H9 (cell line): ENCODE results near the gene RPL23. TPM values are rescaled to one million over a fixed set of nuclear protein-coding genes. Genes with fewer than 3 reads are reported as not detected.
A peak's percentile ranks its signal among the peaks of the same experiment; 100 is the strongest.

Experiments used
- DNase-seq: peaks from one replicate; pipeline ENCODE4 v3.0.0-alpha.2; 2017
- H2AFZ ChIP-seq: one replicate; pipeline ENCODE4 v1.6.1; 2013; ENCODE audit warnings: mild to moderate bottlenecking, low read length, control low read depth, moderate library complexity
- H2AK5ac ChIP-seq: 2 replicates; pipeline ENCODE4 v1.6.1; 2013; ENCODE audit warnings: low read length, control low read depth, mixed read lengths; ENCODE audit not compliant: insufficient read length
- H2BK120ac ChIP-seq: one replicate; pipeline ENCODE4 v1.6.1; 2013; ENCODE audit warnings: low read depth, mild to moderate bottlenecking, low read length, control low read depth, inconsistent platforms; ENCODE audit not compliant: poor library complexity, severe bottlenecking
- H2BK12ac ChIP-seq: 2 replicates; pipeline ENCODE4 v1.6.1; 2013; ENCODE audit warnings: low read length, control low read depth, mixed read lengths, low read depth; ENCODE audit not compliant: insufficient read length
- H2BK15ac ChIP-seq: 2 replicates; pipeline ENCODE4 v1.6.1; 2013; ENCODE audit warnings: low read depth, low read length, control low read depth
- H2BK20ac ChIP-seq: one replicate; pipeline ENCODE4 v1.6.1; 2013; ENCODE audit warnings: low read depth, mild to moderate bottlenecking, low read length, control low read depth, inconsistent platforms; ENCODE audit not compliant: poor library complexity, severe bottlenecking
- H2BK5ac ChIP-seq: 2 replicates; pipeline ENCODE4 v1.6.1; 2013; ENCODE audit warnings: low read length, control low read depth, mixed read lengths; ENCODE audit not compliant: insufficient read length
- H3K14ac ChIP-seq: 2 replicates; pipeline ENCODE4 v1.6.1; 2013; ENCODE audit warnings: low read length, control low read depth; ENCODE audit not compliant: insufficient read depth
- H3K18ac ChIP-seq: 2 replicates; pipeline ENCODE4 v1.6.1; 2013; ENCODE audit warnings: low read depth, mild to moderate bottlenecking, mixed read lengths, low read length, control low read depth; ENCODE audit not compliant: insufficient read length
- H3K23ac ChIP-seq: 2 replicates; pipeline ENCODE4 v1.6.1; 2013; ENCODE audit warnings: low read length, control low read depth, mixed read lengths, low read depth; ENCODE audit not compliant: insufficient read length
- H3K23me2 ChIP-seq: 2 replicates; pipeline ENCODE4 v1.6.1; 2013; ENCODE audit warnings: low read depth, mild to moderate bottlenecking, mixed read lengths, low read length, control low read depth; ENCODE audit not compliant: insufficient read length, poor library complexity, severe bottlenecking
- H3K27ac ChIP-seq: 2 replicates; pipeline ENCODE4 v1.5.1; 2013; ENCODE audit warnings: low read length, control low read depth, mixed read lengths, low read depth; ENCODE audit not compliant: insufficient read length
- H3K27me3 ChIP-seq: 2 replicates; pipeline ENCODE4 v1.6.1; 2013; ENCODE audit warnings: low read length, control low read depth, inconsistent platforms; ENCODE audit not compliant: insufficient read depth
- H3K4ac ChIP-seq: 2 replicates; pipeline ENCODE4 v1.6.1; 2013; ENCODE audit warnings: low read depth, mild to moderate bottlenecking, control low read depth, inconsistent platforms, low read length, moderate library complexity
- H3K4me1 ChIP-seq: 2 replicates; pipeline ENCODE4 v1.6.1; 2013; ENCODE audit warnings: low read length, control low read depth, inconsistent platforms; ENCODE audit not compliant: insufficient read depth
- H3K4me2 ChIP-seq: 2 replicates; pipeline ENCODE4 v1.6.1; 2013; ENCODE audit warnings: low read length, control low read depth, mixed read lengths; ENCODE audit not compliant: insufficient read length, insufficient read depth
- H3K56ac ChIP-seq: 2 replicates; pipeline ENCODE4 v1.6.1; 2013; ENCODE audit warnings: low read depth, mild to moderate bottlenecking, mixed read lengths, low read length, control low read depth; ENCODE audit not compliant: insufficient read length
- H3K79me1 ChIP-seq: 2 replicates; pipeline ENCODE4 v1.6.1; 2013; ENCODE audit warnings: low read depth, mild to moderate bottlenecking, moderate library complexity, low read length, control low read depth, inconsistent platforms; ENCODE audit not compliant: insufficient read depth, poor library complexity, severe bottlenecking
- H3K79me2 ChIP-seq: 2 replicates; pipeline ENCODE4 v1.6.1; 2013; ENCODE audit warnings: low read length, control low read depth, inconsistent platforms; ENCODE audit not compliant: insufficient read depth
- H3K9ac ChIP-seq: 2 replicates; pipeline ENCODE4 v1.6.1; 2013; ENCODE audit warnings: low read length, control low read depth, mixed read lengths; ENCODE audit not compliant: insufficient read length; ENCODE audit errors: extremely low read depth
- H3K9me3 ChIP-seq: one replicate; pipeline ENCODE4 v1.6.1; 2013; ENCODE audit warnings: low read depth, low read length, inconsistent platforms; ENCODE audit not compliant: control insufficient read depth
- H3T11ph ChIP-seq: one replicate; pipeline ENCODE4 v1.6.1; 2013; ENCODE audit warnings: mild to moderate bottlenecking, low read length, control low read depth, inconsistent platforms
- H4K20me1 ChIP-seq: one replicate; pipeline ENCODE4 v1.6.1; 2013; ENCODE audit not compliant: control insufficient read depth, insufficient read length, insufficient read depth
- H4K5ac ChIP-seq: 2 replicates; pipeline ENCODE4 v1.6.1; 2013; ENCODE audit warnings: low read depth, mild to moderate bottlenecking, mixed read lengths, low read length, control low read depth; ENCODE audit not compliant: insufficient read length
- H4K8ac ChIP-seq: replicated peaks from 2 replicates; pipeline ENCODE4 v1.6.1; 2013; ENCODE audit warnings: low read length, control low read depth, mixed read lengths, low read depth; ENCODE audit not compliant: insufficient read length
- H4K91ac ChIP-seq: 2 replicates; pipeline ENCODE4 v1.6.1; 2013; ENCODE audit warnings: low read depth, mild to moderate bottlenecking, moderate library complexity, mixed read lengths, low read length, control low read depth; ENCODE audit not compliant: insufficient read length
- H3K27ac Mint-ChIP-seq, 3 experiments: 2 replicates in 2 of 3; 3 replicates in 1 of 3; pipeline ENCODE4 v1.8.0; 2020 to 2021; ENCODE audit warnings: mixed read lengths in 3 of 3, mild to moderate bottlenecking in 1 of 3, moderate library complexity in 1 of 3
- H3K27me3 Mint-ChIP-seq: 2 replicates; pipeline ENCODE4 v1.8.0; 2021; ENCODE audit warnings: low read depth, mild to moderate bottlenecking, moderate library complexity, mixed read lengths
- H3K36me3 Mint-ChIP-seq, 3 experiments: 2 replicates in 2 of 3; 3 replicates in 1 of 3; pipeline ENCODE4 v1.8.0; 2020 to 2021; ENCODE audit warnings: low read depth in 3 of 3, mixed read lengths in 3 of 3; ENCODE audit not compliant: insufficient read depth in 1 of 3
- H3K4me1 Mint-ChIP-seq, 2 experiments: 2 replicates each; pipeline ENCODE4 v1.8.0; 2020; ENCODE audit warnings: mixed read lengths in 2 of 2
- H3K4me3 Mint-ChIP-seq, 2 experiments: 2 replicates in 1 of 2; 3 replicates in 1 of 2; pipeline ENCODE4 v1.8.0; 2020 to 2021; ENCODE audit warnings: mild to moderate bottlenecking in 2 of 2, mixed read lengths in 2 of 2, moderate library complexity in 1 of 2
- H3K9me3 Mint-ChIP-seq, 2 experiments: 2 replicates in 1 of 2; 3 replicates in 1 of 2; pipeline ENCODE4 v1.8.0; 2020; ENCODE audit warnings: mild to moderate bottlenecking in 2 of 2, mixed read lengths in 2 of 2, moderate library complexity in 1 of 2
- CTCF ChIP-seq: fragments of 200-600 bp; sonication (generic); conservative IDR thresholded peaks from 3 replicates; pipeline ENCODE4 v1.8.0; 2021; ENCODE audit warnings: antibody characterized with exemption, mild to moderate bottlenecking
- WGBS: extraction: QIAGEN DNeasy Blood & Tissue Kit; methylation state at CpG from one replicate; pipeline ENCODE4 v1.1.7; 2013; ENCODE audit warnings: missing lambda C conversion rate, low lambda C conversion rate, mixed read lengths; ENCODE audit not compliant: insufficient read length; ENCODE audit errors: extremely low coverage; 5-methylcytosine and 5-hydroxymethylcytosine counted together
- total RNA-seq: library from RNA; stranded (reverse); gene quantifications from 2 replicates; pipeline ENCODE4 v1.2.1, GENCODE V29; 2021

RPL23 gene
- total RNA-seq, 1 experiment from 2014 or later, result 2,084 TPM

DNA sequence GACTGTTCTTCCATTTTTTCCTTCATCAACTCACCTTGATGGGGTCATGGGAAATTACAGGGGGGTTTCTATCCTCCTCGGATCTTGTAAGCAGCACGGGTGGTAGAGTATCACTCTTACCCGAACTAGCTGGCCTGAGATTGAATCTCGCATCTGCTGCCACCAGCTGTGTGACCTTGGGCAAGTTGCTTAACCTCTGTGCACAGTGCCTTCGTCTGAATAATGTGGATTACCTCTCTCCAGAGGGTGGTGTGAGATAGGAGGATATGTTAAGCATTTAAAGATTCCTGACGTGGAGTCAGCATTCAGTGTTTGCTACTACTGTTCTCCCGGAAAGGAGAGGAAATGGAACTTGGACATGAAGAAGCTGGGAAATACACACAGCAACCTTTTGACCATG lies 40.8 kb upstream of the RPL23 start:
- H4K8ac ChIP-seq, result no peak overlapping the region
- H3K27me3 ChIP-seq, result no peaks in the 10 kb centered on the region
- H3T11ph ChIP-seq, result no peak overlapping the region
- H2AFZ ChIP-seq, result no peak overlapping the region
- H3K79me2 ChIP-seq, result no peaks in the 10 kb centered on the region
- no peak overlapping the region for H4K5ac ChIP-seq
- no peak overlapping the region for H3K4me2 ChIP-seq
- H2BK12ac ChIP-seq, result no peak overlapping the region
- peak; percentile 46 for DNase-seq
- no peak overlapping the region for H3K4me3 Mint-ChIP-seq
- no peak overlapping the region for H3K14ac ChIP-seq
- H3K18ac ChIP-seq, result no peak overlapping the region
- H2BK20ac ChIP-seq, result no peak overlapping the region
- H3K27ac Mint-ChIP-seq, result peak overlapping the region; percentile 12 to 43 (median 31); a peak in 5 of 7 replicates
- H3K9ac ChIP-seq, result no peak overlapping the region
- no peaks in the 10 kb centered on the region for H3K9me3 Mint-ChIP-seq
- no peaks in the 10 kb centered on the region for H3K79me1 ChIP-seq
- no peak overlapping the region for H3K4ac ChIP-seq
- no peaks in the 10 kb centered on the region for H3K4me1 ChIP-seq
- H2BK5ac ChIP-seq, result no peak overlapping the region
- H3K27me3 Mint-ChIP-seq, result no peaks in the 10 kb centered on the region
- TF ChIP-seq CTCF, result no peak
- H2AK5ac ChIP-seq, result no peak overlapping the region
- peaks cover 2 to 51% (median 44%) of the 10 kb centered on the region in 3 experiments; a peak in 5 of 7 replicates for H3K36me3 Mint-ChIP-seq
- H3K56ac ChIP-seq, result no peak overlapping the region
- H3K23me2 ChIP-seq, result no peaks in the 10 kb centered on the region
- no peak overlapping the region for H2BK120ac ChIP-seq
- peaks cover 19 to 22% of the 10 kb centered on the region in 2 experiments for H3K4me1 Mint-ChIP-seq
- H3K27ac ChIP-seq, result no peak overlapping the region
- no peak overlapping the region for H3K23ac ChIP-seq
- H4K20me1 ChIP-seq, result peaks cover 2% of the 10 kb centered on the region
- no peak overlapping the region for H2BK15ac ChIP-seq
- no CpG with 5 or more reads among the region's 7 CpGs for WGBS
- H4K91ac ChIP-seq, result no peak overlapping the region
- H3K9me3 ChIP-seq, result no peaks in the 10 kb centered on the region
